NT2/D1 (cell line): ENCODE measurements around the gene MROH2B.
"Not testable (repeated sequence)": the region's sequence is repeated elsewhere in the genome, so short reads cannot be mapped to it uniquely, and the experiment has no call there.

Experiments used
- DNase-seq: peaks from one replicate; pipeline ENCODE4 v3.0.0-alpha.2; 2011; ENCODE audit warnings: low read depth, low spot score
- H3K27me3 ChIP-seq: 2 replicates; pipeline ENCODE4 v1.6.0; 2011; ENCODE audit warnings: mild to moderate bottlenecking; ENCODE audit not compliant: insufficient read length, insufficient read depth
- H3K36me3 ChIP-seq: 2 replicates; pipeline ENCODE4 v1.6.1; 2011; ENCODE audit warnings: mild to moderate bottlenecking, low read length, mixed read lengths; ENCODE audit not compliant: insufficient read depth, insufficient read length
- H3K4me1 ChIP-seq: 2 replicates; pipeline ENCODE4 v1.5.1; 2011; ENCODE audit not compliant: insufficient read depth, insufficient read length
- H3K4me3 ChIP-seq: 2 replicates; pipeline ENCODE4 v1.5.1; 2011; ENCODE audit warnings: low read depth; ENCODE audit not compliant: insufficient read length
- H3K9ac ChIP-seq: 2 replicates; pipeline ENCODE4 v1.6.0; 2011; ENCODE audit warnings: low read depth; ENCODE audit not compliant: insufficient read length
- H3K9me3 ChIP-seq: 2 replicates; pipeline ENCODE4 v1.5.1; 2011; ENCODE audit warnings: mild to moderate bottlenecking, low read length; ENCODE audit not compliant: insufficient read depth
- SUZ12 ChIP-seq: IDR thresholded peaks from 2 replicates; pipeline ENCODE4 v1.6.1; 2011; ENCODE audit not compliant: insufficient read length, insufficient read depth; ENCODE audit errors: extremely low read depth
- YY1 ChIP-seq: IDR thresholded peaks from 2 replicates; pipeline ENCODE4 v1.6.1; 2011; ENCODE audit not compliant: insufficient read length, insufficient read depth
- ZNF274 ChIP-seq: IDR thresholded peaks from 2 replicates; pipeline ENCODE4 v1.6.1; 2011; ENCODE audit warnings: mild to moderate bottlenecking, low read depth, low read length

The MROH2B gene

DNA sequence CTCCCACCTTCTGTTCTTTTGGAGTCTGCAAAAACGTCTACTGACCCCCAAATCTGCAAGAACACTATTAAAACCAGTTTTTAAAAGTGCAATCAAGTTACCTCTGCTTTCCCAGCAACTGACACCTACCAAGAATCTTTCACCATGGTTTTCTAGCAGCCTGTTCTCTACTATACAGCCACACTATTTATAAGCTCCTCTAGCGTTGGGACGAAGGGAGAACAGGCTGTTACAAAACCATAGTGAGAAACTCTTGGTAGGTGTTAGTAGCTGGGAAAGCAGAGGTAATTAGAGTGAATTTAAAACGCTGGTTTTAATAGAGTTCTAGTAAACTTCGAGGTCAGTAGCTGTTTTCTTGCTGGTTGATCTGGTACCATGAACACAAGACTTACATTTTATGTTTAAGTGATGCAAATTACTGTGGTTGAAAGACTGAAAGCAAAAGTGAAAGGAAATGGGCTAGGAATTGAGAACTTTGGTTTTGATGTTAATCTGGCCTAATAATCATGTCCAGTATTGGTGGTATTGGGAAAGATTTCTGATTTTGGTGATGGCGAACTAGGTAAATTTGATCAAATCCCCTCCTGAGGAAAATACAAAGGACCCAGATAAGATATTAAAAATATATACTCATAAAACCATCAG lies 5.3 kb downstream of the MROH2B start:
- DNase-seq = no peak

DNA sequence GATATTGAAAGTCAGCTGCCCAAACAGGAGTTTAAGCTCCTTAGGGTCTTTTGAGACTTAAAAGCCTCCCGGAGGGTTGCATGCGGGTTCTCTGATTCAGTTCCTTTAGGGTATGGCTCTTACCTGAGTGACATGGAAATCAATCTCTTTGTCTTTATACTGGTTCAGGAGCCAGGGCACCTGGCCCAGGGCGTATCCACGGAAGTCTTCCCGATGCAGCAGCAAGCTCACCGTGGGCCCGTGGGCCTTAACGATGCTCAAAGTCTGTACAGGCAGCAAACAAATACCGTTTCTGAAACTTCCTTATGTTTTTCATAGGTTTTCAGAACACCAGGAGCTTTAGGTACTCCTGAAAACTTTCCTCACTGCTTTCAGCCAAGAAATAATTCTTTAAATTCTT lies 13.2 kb downstream of the MROH2B start:
- no peak for DNase-seq
- H3K4me3 ChIP-seq = no peak overlapping the region
- H3K36me3 ChIP-seq = no peaks in the 10 kb centered on the region
- H3K9ac ChIP-seq = no peak overlapping the region
- H3K9me3 ChIP-seq = no peaks in the 10 kb centered on the region
- TF ChIP-seq YY1 = no peak
- no peak for TF ChIP-seq ZNF274
- no peak for TF ChIP-seq SUZ12
- H3K4me1 ChIP-seq = no peaks in the 10 kb centered on the region
- H3K27me3 ChIP-seq = no peaks in the 10 kb centered on the region

More for the DNA sequence above, 5.3 kb downstream of the MROH2B start:
- Histone ChIP-seq H3K9me3 (no peaks in the 10 kb centered on the region), H3K9ac (no peak overlapping the region), H3K4me1 (no peaks in the 10 kb centered on the region), H3K4me3 (no peak overlapping the region), H3K27me3 (no peaks in the 10 kb centered on the region), H3K36me3 (no peaks in the 10 kb centered on the region)
- TF ChIP-seq SUZ12 (no peak), ZNF274 (no peak), YY1 (no peak)

DNA sequence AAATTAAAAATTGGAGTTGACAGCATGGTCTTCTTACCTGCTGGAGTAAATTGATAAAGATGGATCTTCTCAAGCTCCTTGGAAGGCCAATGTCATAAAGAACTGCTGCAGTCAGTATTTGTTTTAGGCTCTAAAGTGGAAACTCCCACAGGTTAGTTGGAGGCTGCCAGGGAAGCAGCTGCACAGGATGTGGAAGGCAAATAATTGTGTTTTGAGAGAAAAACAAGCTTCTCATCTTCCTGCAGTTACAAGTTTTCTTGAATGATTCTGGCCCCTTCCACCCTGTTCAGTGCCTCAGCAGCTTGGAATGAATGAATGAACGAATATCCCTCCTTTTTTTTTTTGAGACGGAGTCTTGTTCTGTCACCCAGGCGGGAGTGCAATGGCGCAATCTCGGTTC lies 13.9 kb downstream of the MROH2B start:
- Histone ChIP-seq H3K27me3 (no peaks in the 10 kb centered on the region), H3K4me3 (no peak overlapping the region), H3K4me1 (no peaks in the 10 kb centered on the region), H3K9me3 (no peaks in the 10 kb centered on the region), H3K36me3 (no peaks in the 10 kb centered on the region), H3K9ac (no peak overlapping the region)
- no peak for DNase-seq
- TF ChIP-seq YY1 = no peak
- no peak for TF ChIP-seq SUZ12
- no peak for TF ChIP-seq ZNF274

DNA sequence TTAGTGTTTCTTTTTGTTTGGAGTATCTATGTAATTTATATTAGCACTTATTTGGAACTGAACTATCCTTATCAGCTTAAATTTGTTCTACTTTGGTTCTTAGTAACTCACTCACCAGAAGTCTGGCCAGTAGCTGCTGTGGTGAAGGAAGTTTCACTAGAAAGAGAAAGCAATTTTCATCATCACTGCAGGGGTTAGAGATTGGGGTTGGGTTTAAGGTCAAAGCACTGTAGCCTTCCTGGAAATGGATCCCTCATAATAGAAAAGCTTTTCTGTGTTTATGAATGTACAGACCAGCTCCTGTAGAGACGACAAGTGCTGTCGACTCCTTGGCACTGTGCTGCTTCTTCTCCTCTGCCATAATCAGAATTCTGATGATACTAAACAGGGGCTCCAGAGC lies 22.2 kb downstream of the MROH2B start:
- DNase-seq = no peak
- Histone ChIP-seq H3K36me3 (no peaks in the 10 kb centered on the region), H3K9ac (no peak overlapping the region), H3K27me3 (no peaks in the 10 kb centered on the region), H3K4me1 (no peaks in the 10 kb centered on the region), H3K4me3 (no peak overlapping the region), H3K9me3 (no peaks in the 10 kb centered on the region)
- no peak for TF ChIP-seq SUZ12
- no peak for TF ChIP-seq YY1
- TF ChIP-seq ZNF274 = no peak

DNA sequence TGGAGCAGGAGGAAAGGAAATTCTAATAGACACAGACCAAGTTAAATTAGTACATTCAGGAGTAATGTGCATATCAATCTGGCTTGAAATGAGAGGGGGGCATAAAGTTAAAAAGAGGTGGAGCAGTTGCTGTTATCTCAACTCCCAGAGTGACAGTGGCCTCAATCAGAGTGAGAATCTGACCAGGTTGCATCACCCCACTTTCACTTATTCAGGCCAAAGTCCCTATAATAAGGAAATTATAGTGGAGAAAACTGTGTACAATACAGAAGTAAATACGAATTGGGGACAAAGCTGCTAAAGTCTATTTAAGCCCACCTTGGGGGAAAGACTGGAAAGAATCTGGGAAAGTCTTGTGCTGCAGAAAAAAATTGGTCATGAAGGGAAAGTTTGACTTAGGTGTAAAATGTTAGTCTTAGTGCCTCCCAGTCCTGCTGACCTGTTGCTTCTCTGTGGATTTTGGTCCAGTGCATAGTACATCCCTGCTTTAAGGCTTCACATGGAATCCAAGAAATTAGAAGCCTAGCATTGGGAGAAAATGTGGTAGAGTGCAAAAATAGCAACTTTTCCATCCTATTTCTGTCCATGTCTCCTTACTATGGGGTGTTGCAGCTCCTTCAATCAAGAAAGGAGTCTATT lies 27.9 kb downstream of the MROH2B start:
- TF ChIP-seq YY1 (no peak), SUZ12 (no peak), ZNF274 (no peak)
- DNase-seq = no peak
- Histone ChIP-seq H3K4me3 (no peak overlapping the region), H3K27me3 (no peaks in the 10 kb centered on the region), H3K9me3 (no peaks in the 10 kb centered on the region), H3K4me1 (no peaks in the 10 kb centered on the region), H3K9ac (no peak overlapping the region), H3K36me3 (no peaks in the 10 kb centered on the region)

DNA sequence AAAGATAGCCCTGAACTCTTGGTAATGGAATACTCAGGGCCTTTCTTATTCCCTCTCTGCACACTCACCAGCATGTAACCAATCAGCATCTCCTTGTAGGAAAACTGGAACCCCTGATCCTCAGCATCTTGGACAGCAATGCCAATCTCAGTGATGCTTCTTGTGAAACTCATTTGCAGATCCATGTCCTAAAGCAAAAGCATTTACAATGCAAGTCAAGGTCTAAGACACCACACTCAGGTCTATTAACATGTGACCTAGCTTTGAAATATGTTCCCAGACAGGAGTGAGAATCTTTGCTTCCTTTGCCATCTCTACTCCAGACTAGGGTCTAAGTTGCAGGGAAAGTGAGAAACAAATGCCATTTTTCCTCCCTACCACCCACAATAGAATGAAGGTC lies 38.2 kb downstream of the MROH2B start:
- Histone ChIP-seq H3K9me3 (no peaks in the 10 kb centered on the region), H3K27me3 (no peaks in the 10 kb centered on the region), H3K4me3 (no peak overlapping the region), H3K36me3 (no peaks in the 10 kb centered on the region), H3K9ac (no peak overlapping the region), H3K4me1 (no peaks in the 10 kb centered on the region)
- TF ChIP-seq ZNF274 (no peak), SUZ12 (no peak), YY1 (no peak)
- DNase-seq = no peak

DNA sequence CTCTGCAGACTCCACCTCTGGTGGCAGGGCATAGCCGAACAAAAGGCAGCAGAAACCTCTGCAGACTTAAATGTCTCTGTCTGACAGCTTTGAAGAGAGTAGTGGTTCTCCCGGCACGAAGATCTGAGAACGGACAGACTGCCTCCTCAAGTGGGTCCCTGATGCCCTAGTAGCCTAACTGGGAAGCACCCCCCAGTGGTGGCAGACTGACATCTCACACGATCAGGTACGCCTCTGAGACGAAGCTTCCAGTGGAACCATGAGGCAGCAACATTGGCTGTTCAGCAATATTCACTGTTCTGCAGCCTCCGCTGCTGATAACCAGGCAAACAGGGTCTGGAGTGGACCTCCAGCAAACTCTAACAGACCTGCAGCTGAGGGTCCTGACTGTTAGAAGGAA lies 48.5 kb downstream of the MROH2B start:
- DNase-seq, H3K27me3 ChIP-seq, H3K36me3 ChIP-seq, H3K4me3 ChIP-seq, H3K9me3 ChIP-seq, H3K9ac ChIP-seq, H3K4me1 ChIP-seq: not testable (repeated sequence)

DNA sequence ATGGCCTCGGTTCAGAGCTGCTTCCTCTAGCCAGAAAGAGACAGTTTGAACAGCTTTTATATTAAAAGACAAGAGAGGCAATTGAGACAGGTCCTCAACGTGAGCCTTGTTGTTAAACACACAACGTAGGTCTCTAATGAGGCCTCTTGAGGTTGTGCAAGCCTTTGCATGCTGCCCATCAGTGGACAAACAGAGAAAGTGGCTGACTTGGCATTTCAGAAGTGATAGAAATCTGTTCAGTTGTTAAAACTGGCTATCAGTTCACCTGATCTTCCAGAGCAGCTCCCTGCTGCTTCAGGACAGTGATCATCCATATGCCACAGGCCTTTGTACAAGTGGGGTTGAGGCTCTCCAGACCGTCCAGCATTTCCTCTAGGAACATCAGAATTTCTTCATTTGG lies 58.8 kb downstream of the MROH2B start:
- no peak overlapping the region for H3K4me3 ChIP-seq
- no peak for TF ChIP-seq ZNF274
- no peak for TF ChIP-seq YY1
- no peak for TF ChIP-seq SUZ12
- no peak for DNase-seq

More for the DNA sequence above, 58.8 kb downstream of the MROH2B start:
- H3K27me3 ChIP-seq = no peaks in the 10 kb centered on the region
- no peak overlapping the region for H3K9ac ChIP-seq
- no peaks in the 10 kb centered on the region for H3K4me1 ChIP-seq
- no peaks in the 10 kb centered on the region for H3K9me3 ChIP-seq
- H3K36me3 ChIP-seq = no peaks in the 10 kb centered on the region
